Upper lobe of left lung (tissue), 4 donors: ENCODE data around the gene SFMBT1.

Experiments used
- CTCF ChIP-seq, 6 experiments: fragments of 450-650 bp in 4 of 6; fragments of 200-600 bp in 2 of 6; sonication (generic) in 2 of 6; IDR thresholded peaks; one replicate each; pipeline ENCODE4 v1.5.1; 2016 to 2019; ENCODE audit warnings: antibody characterized with exemption in 6 of 6
- EP300 ChIP-seq, 4 donors: sonication (generic); formaldehyde crosslinking; IDR thresholded peaks; one replicate each; pipeline ENCODE4 v1.5.1; 2017; ENCODE audit warnings: antibody characterized with exemption in 4 of 4, control low read depth in 2 of 4
- POLR2A ChIP-seq, 4 donors: fragments of 450-650 bp; IDR thresholded peaks; one replicate each; pipeline ENCODE4 v1.5.1; 2016 to 2017; ENCODE audit warnings: antibody characterized with exemption in 4 of 4, mild to moderate bottlenecking in 2 of 4
- POLR2AphosphoS5 ChIP-seq, 2 donors: sonication (generic); formaldehyde crosslinking; IDR thresholded peaks; one replicate each; pipeline ENCODE4 v1.5.1; 2017; ENCODE audit warnings: antibody characterized with exemption in 2 of 2

- TF ChIP-seq POLR2A (IDR thresholded peaks at IDR 0.05), result no peak
- TF ChIP-seq CTCF (IDR thresholded peaks at IDR 0.05), result no peak
- no peak for TF ChIP-seq POLR2AphosphoS5 (IDR thresholded peaks at IDR 0.05)
- TF ChIP-seq EP300 (IDR thresholded peaks at IDR 0.05), result no peak
Measured at GRCh38 chr3:53092216-53092615, 46.3 kb upstream of the SFMBT1 start.
